GM19467 (cell line): ENCODE measurements around the gene SP8.

Experiments used
- ATAC-seq: cut with Tn5 transposase; IDR thresholded peaks from one replicate; pipeline ENCODE4 v1.9.1; 2021; ENCODE audit warnings: mild to moderate bottlenecking, moderate library complexity; ENCODE audit not compliant: unreplicated experiment

SP8 gene

DNA sequence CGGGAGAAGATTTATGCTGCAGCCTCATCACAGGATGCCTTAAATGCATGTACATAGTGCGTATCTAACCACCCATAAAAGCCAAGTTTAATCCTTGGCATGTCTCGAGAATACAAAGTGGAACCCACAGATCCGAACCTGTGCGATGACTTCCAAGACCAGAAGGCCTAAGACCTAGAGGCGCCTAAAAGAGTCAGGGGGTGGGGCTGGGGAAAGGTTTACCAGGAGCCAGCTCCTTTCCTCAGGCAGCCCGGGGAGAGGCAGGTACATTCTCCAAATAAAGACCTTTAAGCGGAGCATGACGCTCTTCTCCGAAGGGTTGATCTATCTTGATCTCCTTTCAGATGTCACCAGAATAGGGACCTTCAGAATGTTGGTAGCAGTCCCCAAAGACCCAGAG is 9.7 kb downstream of the SP8 start:
- no peak for ATAC-seq

DNA sequence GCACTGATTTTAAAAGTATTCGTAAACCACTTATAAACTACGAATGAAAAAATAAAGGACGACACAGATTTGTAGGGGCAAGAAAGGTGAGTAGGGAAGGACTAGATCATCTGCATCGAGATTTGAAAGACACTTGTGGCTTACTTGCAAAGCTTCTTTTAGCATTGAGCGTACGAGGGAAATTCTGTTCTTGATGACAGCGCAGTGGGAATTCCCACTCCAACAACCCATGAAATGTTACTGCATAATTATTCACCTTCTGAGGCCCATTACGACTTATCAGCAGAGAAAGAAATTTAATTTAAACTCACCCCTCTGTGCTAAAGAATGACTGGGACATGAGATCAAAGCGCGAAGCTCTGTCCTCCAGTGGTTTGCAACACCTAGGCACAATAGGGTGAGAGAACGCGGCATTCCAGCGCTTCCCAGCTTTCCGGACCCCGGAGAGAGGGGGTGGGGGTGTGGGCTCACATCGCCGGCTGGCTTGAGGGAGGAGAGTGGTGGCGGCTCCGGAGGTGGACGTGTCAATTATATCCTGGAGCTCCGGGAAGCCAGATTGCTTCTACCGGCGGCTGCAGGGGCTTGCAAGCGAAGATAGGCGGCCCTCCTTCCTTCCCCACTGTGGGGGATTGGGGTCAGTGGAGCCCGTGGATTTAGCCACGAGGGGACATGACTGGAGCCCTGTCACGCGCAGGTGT is 10.3 kb downstream of the SP8 start:
- ATAC-seq: no peak

DNA sequence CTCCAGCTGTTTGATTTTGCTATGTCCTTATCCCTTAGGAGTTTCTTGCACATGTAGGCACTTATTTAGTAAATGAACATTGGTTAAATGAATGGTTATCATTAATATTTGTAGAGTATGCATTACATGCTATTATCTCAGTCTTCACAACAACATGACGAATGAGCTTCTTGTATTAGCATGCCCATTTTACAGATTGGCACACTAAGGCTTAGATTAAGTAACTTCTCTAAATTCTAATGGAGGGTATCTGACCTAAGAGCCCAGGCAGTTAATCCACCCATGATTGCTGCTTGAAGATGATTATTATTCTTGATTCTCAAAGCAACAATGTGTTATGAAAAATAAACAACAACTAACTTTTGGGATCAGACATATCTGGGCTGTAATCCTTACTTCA is 32.7 kb downstream of the SP8 start:
- ATAC-seq: no peak

DNA sequence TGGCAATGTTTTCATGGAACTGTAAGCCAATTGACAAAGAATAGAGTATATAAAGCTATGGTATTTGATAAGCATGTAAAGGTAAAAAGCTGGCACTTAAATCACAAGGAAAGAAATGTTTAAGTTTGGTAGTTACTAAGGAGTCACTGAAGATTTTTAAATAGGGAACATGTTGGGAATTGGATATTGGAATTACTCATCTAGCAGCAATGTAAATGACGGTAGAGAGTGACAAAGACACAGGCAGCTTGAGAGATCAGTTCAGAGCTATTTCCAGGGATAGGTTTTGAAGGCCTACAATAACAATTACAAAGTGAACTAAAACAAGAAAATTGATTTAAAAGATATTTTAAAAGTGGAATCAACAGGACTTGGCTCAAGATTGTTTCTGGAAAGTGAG is 36.8 kb downstream of the SP8 start:
- ATAC-seq: no peak

DNA sequence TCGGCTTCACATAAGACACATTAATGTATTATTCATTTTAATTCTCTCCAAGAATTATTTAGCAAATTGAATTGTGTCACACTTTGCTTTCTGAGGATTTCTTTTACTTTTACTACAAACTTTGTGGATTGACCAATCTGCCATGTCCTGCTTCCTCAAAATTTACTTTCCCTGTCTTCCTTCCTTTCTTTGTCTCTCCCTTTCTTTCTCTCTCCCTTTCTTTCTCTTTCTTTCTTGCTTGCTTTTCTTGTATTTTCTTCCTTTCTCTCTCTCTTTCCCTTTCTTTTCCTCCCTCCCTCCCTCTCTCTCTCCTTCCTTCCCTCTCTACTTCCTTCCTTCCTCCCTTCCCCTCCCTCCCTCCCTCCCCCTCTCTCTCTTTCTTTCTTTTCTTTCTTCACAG is 37.8 kb downstream of the SP8 start:
- ATAC-seq: no peak

DNA sequence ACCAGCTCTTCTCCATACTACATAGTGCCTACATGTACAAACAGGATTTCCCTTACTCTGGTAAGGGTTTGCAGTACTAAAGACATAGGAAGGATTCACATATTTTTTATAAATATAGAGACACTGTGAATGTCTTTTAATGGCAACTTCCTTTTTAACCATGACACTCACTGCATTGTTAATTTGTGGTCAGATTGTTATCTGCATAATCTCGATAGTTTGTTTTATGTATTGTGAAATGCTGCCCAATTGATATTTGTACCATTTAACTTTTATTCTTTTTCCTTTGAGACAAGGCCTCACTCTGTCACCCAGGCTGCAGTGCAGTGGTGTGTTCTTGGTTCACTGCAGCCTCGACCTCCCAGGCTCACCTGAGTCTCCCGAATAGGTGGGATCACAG is 39.7 kb downstream of the SP8 start:
- no peak for ATAC-seq

DNA sequence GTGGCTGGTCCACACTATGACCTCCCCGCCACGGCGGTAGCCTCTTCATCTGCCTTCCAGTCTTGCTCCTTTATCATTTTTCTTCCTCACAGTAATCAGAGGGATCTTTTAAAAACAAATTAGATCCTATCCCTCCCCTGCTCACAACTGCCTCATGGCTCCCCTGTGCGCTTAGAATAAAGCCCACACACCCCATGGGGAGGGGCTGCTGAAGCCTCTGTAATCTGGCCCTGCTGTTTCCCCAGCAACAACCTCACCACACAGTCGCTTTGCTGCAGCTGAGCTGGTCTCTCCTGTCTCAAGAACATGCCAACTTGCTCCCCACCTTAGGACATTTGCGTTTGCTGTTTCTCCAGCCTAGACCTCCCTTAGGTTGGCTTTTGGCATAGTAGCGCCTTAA is 41.0 kb downstream of the SP8 start:
- no peak for ATAC-seq

DNA sequence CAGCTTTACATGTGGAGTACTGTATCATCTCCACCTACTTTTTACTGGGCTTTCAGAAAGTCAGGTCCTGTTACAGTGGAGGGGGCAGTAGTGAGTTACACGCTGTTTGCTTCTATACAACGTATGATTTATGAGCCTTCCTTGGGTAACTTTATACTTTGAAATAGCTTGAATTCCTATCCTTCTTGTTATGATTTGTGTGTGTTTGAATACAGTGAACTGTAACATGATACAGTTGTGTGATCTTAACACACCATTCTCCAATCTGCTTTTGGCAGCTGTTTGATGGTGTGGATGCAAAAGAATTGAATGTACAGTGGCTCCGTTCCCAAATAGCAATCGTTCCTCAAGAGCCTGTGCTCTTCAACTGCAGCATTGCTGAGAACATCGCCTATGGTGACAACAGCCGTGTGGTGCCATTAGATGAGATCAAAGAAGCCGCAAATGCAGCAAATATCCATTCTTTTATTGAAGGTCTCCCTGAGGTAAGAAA is 41.7 kb downstream of the SP8 start:
- ATAC-seq: no peak

DNA sequence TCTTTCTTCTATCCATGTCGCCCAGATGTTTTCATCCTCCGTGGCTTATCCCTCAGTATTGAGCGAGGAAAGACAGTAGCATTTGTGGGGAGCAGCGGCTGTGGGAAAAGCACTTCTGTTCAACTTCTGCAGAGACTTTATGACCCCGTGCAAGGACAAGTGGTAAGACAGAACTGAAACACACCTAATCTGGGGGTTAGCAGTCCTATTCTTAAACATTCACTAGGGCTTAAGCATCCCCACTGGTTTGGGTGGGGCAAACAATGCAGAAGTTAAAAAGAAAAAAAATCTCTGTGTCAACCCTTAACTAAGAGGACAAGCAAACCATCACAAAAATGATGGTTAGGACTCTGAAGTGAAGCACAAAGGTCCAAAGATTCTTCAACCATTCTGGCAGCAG is 43.8 kb downstream of the SP8 start:
- ATAC-seq: no peak

DNA sequence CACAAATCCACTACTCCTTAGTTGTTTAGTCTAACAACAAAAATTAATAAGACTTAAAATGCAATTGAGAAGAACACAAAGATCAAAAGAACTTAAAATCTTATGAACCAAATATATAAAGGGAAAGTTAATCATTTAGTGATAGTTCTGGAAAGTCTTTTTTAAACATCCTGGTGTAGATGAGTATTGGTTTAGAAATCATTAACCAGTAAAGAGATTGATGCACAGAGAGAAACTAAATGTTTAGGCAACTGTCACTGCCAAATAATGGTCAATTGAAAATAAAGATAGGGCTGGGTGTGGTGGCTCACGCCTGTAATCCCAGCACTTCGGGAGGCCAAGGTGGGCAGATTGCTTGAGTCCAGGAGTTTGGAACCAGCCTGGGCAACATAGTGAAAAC is 44.9 kb downstream of the SP8 start:
- peak; percentile 57 for ATAC-seq

DNA sequence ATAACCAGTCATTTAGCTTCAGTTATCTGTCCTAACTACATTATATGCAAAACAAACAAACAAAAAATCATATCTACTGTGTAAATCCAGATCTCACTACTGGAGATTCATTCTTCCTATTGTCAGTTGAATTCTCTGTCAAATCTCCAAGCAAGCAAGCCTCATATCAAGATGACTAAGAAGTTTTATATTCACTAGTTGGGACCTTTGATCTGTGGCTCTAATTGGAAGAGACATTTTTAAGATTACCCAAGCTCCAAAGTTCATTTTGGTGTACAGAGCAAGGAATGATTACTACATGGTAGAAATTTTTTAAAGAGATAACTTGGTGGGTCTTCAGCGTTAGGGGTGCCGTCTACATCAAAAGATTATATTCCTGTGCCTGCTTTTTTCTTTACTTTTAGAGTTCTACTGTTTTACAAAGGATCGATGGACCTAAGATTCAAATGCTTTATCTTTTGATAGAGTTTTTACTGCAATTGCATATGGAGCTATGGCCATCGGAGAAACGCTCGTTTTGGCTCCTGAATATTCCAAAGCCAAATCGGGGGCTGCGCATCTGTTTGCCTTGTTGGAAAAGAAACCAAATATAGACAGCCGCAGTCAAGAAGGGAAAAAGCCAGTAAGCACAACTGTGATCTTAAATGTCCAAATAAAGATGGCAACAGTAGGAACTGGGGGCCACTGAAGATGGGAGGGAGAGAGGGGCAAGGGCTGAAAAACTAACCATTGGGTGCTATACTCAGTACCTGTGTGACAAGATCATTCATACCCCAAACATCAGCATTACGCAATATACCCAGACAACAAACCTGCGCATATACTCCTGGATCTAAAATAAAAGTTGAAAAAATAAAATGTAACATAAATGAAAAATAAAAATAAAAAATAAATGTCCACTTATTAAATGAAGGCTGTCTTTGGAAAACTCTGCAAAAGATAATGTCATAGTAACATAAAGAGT is 47.9 kb downstream of the SP8 start:
- no peak for ATAC-seq

DNA sequence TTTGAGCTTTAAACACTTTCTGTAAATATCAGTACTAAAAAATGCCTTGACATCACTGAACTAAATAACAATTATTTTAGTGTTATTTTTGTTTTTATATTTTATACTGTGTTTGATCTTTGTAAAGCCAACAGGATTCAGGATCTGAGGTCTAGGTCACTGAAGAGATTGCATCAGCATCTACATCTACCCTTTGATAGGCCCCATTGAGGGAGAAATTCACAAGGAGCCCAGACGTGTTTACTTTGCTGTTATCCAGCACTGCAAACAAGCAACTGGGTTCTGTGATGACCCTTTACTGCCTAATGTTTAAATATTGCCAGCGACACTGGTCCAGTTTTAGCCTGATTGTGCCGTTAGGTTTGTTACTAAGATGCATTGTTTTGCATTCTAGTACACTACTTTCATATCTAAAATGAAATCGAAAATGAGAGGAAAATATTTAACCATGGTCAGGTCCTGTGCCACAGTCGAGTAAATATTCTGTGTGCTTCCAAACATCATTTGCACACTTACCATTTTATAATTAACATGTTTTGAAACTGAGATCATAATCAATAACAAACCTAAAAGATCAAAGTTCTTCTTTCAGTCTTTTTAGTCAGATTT is 48.7 kb downstream of the SP8 start:
- peak; percentile 70 for ATAC-seq

DNA sequence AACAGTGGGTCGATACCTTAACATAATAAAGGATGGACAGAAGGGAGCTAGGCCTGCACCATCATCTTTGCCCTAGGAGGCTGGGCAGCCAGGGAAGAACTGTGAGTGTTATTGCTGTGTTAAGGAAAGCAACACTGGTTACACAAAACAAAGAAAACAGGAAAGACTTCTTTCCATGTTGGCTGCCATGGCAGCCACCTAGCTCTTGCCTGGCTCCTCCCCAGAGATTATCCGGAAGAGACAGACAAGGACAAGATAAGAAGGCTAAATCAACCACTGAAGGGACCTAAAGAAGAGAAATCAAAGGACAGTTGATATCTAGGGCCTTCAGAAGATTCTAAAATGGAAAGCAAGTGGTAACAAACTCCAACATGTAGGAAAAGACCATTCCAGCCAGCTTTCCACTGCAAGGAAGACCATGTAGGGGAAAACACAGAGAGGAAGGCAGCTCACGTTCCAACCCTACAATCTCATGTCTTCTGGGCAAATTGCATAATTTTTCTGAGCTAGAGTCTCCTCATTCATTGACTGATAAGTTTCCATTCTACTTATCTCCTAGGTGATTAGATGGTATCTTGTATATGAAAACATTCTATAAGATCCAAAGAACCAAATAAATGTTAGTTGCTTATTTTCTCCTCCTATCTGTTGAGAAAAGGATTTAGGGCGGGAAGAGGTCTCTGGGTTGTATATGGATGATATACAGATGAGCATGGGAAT is 51.2 kb downstream of the SP8 start:
- no peak for ATAC-seq
